ENCODE data around the gene STK35. TPM values are rescaled to one million over a fixed set of nuclear protein-coding genes. Genes with fewer than 3 reads are reported as not detected.

Gene STK35
- total and polyA plus RNA-seq, 2 experiments from 2014 or later = 6.9 to 19.7 TPM

DNA sequence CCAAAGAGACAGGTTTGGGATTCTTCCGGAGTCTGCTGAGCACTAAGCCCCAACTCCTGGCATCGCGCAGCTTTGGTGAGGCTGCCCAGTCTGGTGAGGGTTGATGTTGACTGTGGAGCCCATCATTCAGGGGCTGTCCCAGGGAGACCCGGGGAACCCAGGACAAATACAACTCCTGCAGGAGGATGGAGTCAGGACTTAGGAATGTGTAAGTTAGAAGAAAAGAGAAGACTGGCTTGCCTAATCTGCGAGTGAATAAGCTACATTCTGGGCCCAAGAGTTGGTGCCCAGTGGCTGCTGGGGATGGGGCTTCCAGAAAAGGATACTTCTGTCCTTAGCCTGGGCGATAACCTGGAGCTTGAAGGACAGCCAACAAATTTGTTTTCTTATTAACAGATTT lies 47.9 kb downstream of the STK35 start:
- Histone ChIP-seq H3K9me2 (ENCODE audit: insufficient read depth) (no peaks in the 10 kb centered on the region), H4K20me1 (ENCODE audit: insufficient read depth) (no peaks in the 10 kb centered on the region), H3K4me3 (no peak overlapping the region), H3K9ac (no peak overlapping the region), H2AFZ (no peak overlapping the region), H3K27me3 (replicated peaks; ENCODE audit: insufficient read depth) (no peaks in the 10 kb centered on the region), H3K79me2 (ENCODE audit: insufficient read depth) (peaks cover 7% of the 10 kb centered on the region; the same call in 1 of the 2 replicates), H3K9me3 (ENCODE audit: low read depth) (no peaks in the 10 kb centered on the region), H3F3A (ENCODE audit: insufficient read depth) (peaks cover 29% of the 10 kb centered on the region), H3K4me1 (ENCODE audit: insufficient read depth) (peaks cover 20% of the 10 kb centered on the region), H3K27ac (no peak overlapping the region), H3K4me2 (ENCODE audit: unreplicated experiment) (no peak overlapping the region), H3K36me3 (ENCODE audit: low read depth) (0 out of 2 replicates have a peak, but pooled peaks cover 3% of the 10 kb centered on the region)
- 85 to 95% methylated on average over 6 of the region's 6 CpGs for WGBS, 2 experiments (ENCODE audit: low coverage in 1 of 2, low lambda C conversion rate in 2 of 2, missing lambda C conversion rate in 2 of 2)
- DNase-seq = peak; percentile 61
- in situ Hi-C loops (cut with MboI) = no loop called here
- no peak for TF ChIP-seq EZH2 (IDR thresholded peaks at IDR 0.05; ENCODE audit: insufficient read depth, poor library complexity, severe bottlenecking)
- no peak for TF ChIP-seq EZH2phosphoT487 (IDR thresholded peaks at IDR 0.05; ENCODE audit: insufficient read depth, low read depth)

DNA sequence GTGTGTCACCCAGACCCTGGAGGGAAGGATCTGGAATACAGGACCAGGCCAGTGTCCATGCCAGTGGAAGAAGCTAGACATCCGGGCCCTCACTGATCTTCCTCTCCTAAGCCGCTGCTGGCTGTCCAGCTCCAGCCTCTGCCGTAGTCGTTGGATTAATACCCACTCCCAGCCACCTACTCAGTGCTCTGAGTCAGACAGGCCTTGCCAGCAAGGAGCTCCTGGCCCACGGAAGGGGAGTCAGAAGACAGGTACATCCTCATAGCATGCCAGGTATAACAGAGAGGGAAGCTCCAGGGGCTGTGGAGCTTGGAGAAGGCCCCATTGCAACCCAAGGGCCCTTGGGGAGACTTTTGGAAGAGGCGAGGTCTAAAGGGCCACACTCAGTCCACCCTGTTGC lies 49.0 kb downstream of the STK35 start:
- H3K9me3 ChIP-seq (ENCODE audit: low read depth) = no peaks in the 10 kb centered on the region
- no peak overlapping the region for H2AFZ ChIP-seq
- H3K27ac ChIP-seq = no peak overlapping the region
- H3F3A ChIP-seq (ENCODE audit: insufficient read depth) = peaks cover 29% of the 10 kb centered on the region
- no peaks in the 10 kb centered on the region for H3K27me3 ChIP-seq (replicated peaks; ENCODE audit: insufficient read depth)
- no peak overlapping the region for H3K4me3 ChIP-seq
- no peaks in the 10 kb centered on the region for H4K20me1 ChIP-seq (ENCODE audit: insufficient read depth)
- no peak overlapping the region for H3K9ac ChIP-seq
- no peaks in the 10 kb centered on the region for H3K9me2 ChIP-seq (ENCODE audit: insufficient read depth)
- DNase-seq = no peak
- H3K79me2 ChIP-seq (ENCODE audit: insufficient read depth) = no peaks in the 10 kb centered on the region; the same call in 1 of the 2 replicates
- WGBS, 2 experiments (ENCODE audit: low coverage in 1 of 2, low lambda C conversion rate in 2 of 2, missing lambda C conversion rate in 2 of 2) = 78 to 87% methylated on average over 6 of the region's 6 CpGs
- in situ Hi-C loops (cut with MboI) = no loop called here
- H3K36me3 ChIP-seq (ENCODE audit: low read depth) = 0 out of 2 replicates have a peak, but pooled peaks cover 3% of the 10 kb centered on the region
- H3K4me2 ChIP-seq (ENCODE audit: unreplicated experiment) = no peak overlapping the region
- TF ChIP-seq EZH2 (IDR thresholded peaks at IDR 0.05; ENCODE audit: insufficient read depth, poor library complexity, severe bottlenecking) = no peak
- TF ChIP-seq EZH2phosphoT487 (IDR thresholded peaks at IDR 0.05; ENCODE audit: insufficient read depth, low read depth) = no peak
- H3K4me1 ChIP-seq (ENCODE audit: insufficient read depth) = peaks cover 20% of the 10 kb centered on the region

DNA sequence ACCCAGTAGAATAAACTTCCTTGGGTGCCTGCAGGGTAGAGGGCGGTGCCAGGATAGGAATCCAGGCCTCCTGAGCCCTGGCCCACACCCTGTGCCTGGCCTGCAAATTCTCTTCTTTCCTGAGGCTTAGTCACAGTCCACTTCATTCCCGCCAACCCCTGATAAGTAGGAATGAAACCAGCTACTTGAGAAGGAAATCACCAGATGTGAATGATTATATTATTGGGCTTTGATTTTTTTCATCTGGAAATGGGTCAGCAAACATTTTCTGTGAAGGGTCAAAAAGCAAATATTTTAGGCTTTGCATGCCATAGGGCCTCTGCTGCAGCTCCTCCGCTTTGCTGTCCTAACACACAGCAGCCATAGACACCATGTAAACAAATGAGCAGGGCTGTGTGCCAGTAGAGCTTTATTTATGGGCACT lies 50.2 kb downstream of the STK35 start:
- H3K9me3 ChIP-seq (ENCODE audit: low read depth) = no peaks in the 10 kb centered on the region
- H3K79me2 ChIP-seq (ENCODE audit: insufficient read depth) = no peaks in the 10 kb centered on the region; the same call in 1 of the 2 replicates
- H3K27me3 ChIP-seq (replicated peaks; ENCODE audit: insufficient read depth) = no peaks in the 10 kb centered on the region
- H3K36me3 ChIP-seq (ENCODE audit: low read depth) = no peaks in the 10 kb centered on the region
- no peak overlapping the region for H2AFZ ChIP-seq
- no peak overlapping the region for H3K4me3 ChIP-seq
- WGBS, 2 experiments (ENCODE audit: low coverage in 1 of 2, low lambda C conversion rate in 2 of 2, missing lambda C conversion rate in 2 of 2) = 10 to 12% methylated on average over 3 of the region's 3 CpGs
- TF ChIP-seq EZH2phosphoT487 (IDR thresholded peaks at IDR 0.05; ENCODE audit: insufficient read depth, low read depth) (no peak), EZH2 (IDR thresholded peaks at IDR 0.05; ENCODE audit: insufficient read depth, poor library complexity, severe bottlenecking) (no peak)
- H4K20me1 ChIP-seq (ENCODE audit: insufficient read depth) = no peaks in the 10 kb centered on the region
- H3K27ac ChIP-seq = peak overlapping the region; percentile 63
- H3K9ac ChIP-seq = peak overlapping the region; percentile 28; the same call in 1 of the 2 replicates
- in situ Hi-C loops (cut with MboI) = no loop called here
- peaks cover 20% of the 10 kb centered on the region for H3K4me1 ChIP-seq (ENCODE audit: insufficient read depth)
- DNase-seq = peak; percentile 88
- H3F3A ChIP-seq (ENCODE audit: insufficient read depth) = peaks cover 29% of the 10 kb centered on the region
- H3K4me2 ChIP-seq (ENCODE audit: unreplicated experiment) = peak overlapping the region; percentile 71
- H3K9me2 ChIP-seq (ENCODE audit: insufficient read depth) = no peaks in the 10 kb centered on the region

DNA sequence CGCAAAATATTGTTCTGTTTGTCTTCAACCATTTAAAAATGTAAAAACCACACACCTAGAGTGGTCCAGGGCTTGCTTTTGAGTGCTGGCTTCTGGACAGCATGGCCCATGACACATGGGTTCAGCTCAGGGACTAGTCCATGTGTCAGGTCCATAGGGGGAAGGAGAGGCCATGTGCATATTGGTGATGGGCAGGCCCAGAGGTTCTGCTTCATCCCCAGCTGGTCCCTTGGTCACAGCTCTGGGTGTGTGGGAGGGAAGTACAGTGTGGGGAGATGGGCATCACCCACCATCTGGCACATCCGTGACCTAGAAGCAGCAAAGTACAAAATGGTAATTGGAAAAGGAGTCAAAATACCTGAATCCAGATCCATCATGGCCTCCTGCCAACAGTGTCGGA lies 50.7 kb downstream of the STK35 start:
- no peak overlapping the region for H2AFZ ChIP-seq
- in situ Hi-C loops (cut with MboI) = no loop called here
- H3K9ac ChIP-seq = peak overlapping the region; percentile 28; the same call in 1 of the 2 replicates
- no peaks in the 10 kb centered on the region; the same call in 1 of the 2 replicates for H3K79me2 ChIP-seq (ENCODE audit: insufficient read depth)
- peak overlapping the region; percentile 71 for H3K4me2 ChIP-seq (ENCODE audit: unreplicated experiment)
- no peak for DNase-seq
- peak overlapping the region; percentile 63 for H3K27ac ChIP-seq
- no peak for TF ChIP-seq EZH2phosphoT487 (IDR thresholded peaks at IDR 0.05; ENCODE audit: insufficient read depth, low read depth)
- TF ChIP-seq EZH2 (IDR thresholded peaks at IDR 0.05; ENCODE audit: insufficient read depth, poor library complexity, severe bottlenecking) = no peak
- no peaks in the 10 kb centered on the region for H3K9me3 ChIP-seq (ENCODE audit: low read depth)
- H3K4me3 ChIP-seq = no peak overlapping the region
- no peaks in the 10 kb centered on the region for H3K9me2 ChIP-seq (ENCODE audit: insufficient read depth)
- H3K27me3 ChIP-seq (replicated peaks; ENCODE audit: insufficient read depth) = no peaks in the 10 kb centered on the region
- WGBS, 2 experiments (ENCODE audit: low coverage in 1 of 2, low lambda C conversion rate in 2 of 2, missing lambda C conversion rate in 2 of 2) = 61 to 69% methylated on average over 3 of the region's 3 CpGs
- peaks cover 29% of the 10 kb centered on the region for H3F3A ChIP-seq (ENCODE audit: insufficient read depth)
- H4K20me1 ChIP-seq (ENCODE audit: insufficient read depth) = no peaks in the 10 kb centered on the region
- no peaks in the 10 kb centered on the region for H3K36me3 ChIP-seq (ENCODE audit: low read depth)
- peaks cover 20% of the 10 kb centered on the region for H3K4me1 ChIP-seq (ENCODE audit: insufficient read depth)
